ENCODE data around the gene RHBDD2. TPM values are rescaled to one million over a fixed set of nuclear protein-coding genes. Genes with fewer than 3 reads are reported as not detected.

RHBDD2 gene
- total and polyA plus RNA-seq, 9 of the 15 experiments (the other 6 are each of a cell fraction or from before 2014, with no cell fraction given) = 3.3 to 36.7 (median 17.9) TPM

- FAIRE-seq = no peak
- Histone ChIP-seq H3K9me1 (ENCODE audit: control insufficient read depth, insufficient read depth, low read length) (no peaks in the 10 kb centered on the region), H3K9ac (ENCODE audit: insufficient read depth in 1 of 2, low read depth in 2 of 2, low read length in 2 of 2) (no peak overlapping the region), H3K9me3 (replicated peaks; ENCODE audit: control insufficient read depth, insufficient read depth, low read depth, low read length) (no peaks in the 10 kb centered on the region), H4K20me1 (replicated peaks; ENCODE audit: control insufficient read depth, insufficient read depth, low read length) (no peaks in the 10 kb centered on the region), H3K4me2 (ENCODE audit: insufficient read depth, low read length) (no peak overlapping the region), H3K79me2 (ENCODE audit: control insufficient read depth, insufficient read depth, low read length) (no peaks in the 10 kb centered on the region), H2AFZ (ENCODE audit: low read depth, low read length) (no peak overlapping the region), H3K36me3 (ENCODE audit: control insufficient read depth, insufficient read depth, low read length) (no peaks in the 10 kb centered on the region), H3K27ac (ENCODE audit: extremely low read depth, low read depth, low read length) (no peak overlapping the region), H3K4me3 (no peak overlapping the region), H3K27me3 (ENCODE audit: control insufficient read depth in 2 of 2, insufficient read depth in 2 of 2, low read length in 2 of 2) (no peaks in the 10 kb centered on the region), H3K4me1 (replicated peaks in 1 of 2; ENCODE audit: control insufficient read depth in 2 of 2, insufficient read depth in 2 of 2, low read length in 2 of 2) (peaks cover 15 to 21% of the 10 kb centered on the region in 2 experiments; a peak in 4 of 5 replicates)
- in situ Hi-C loops (cut with MboI) = no loop called here
- no TSS peak for BruUV-seq (replicated peaks)
- POLR2A ChIA-PET = interaction anchor here (0.6 kb wide), 1 partner anchor 8 kb away, joined by 3 read pairs; no protein-coding TSS in a partner anchor
- ATAC-seq = no peak
- no peak for DNase-seq (ENCODE audit: extremely low read depth in 1 of 4, low spot score in 3 of 4)
- intact Hi-C loops (cut with micrococcal nuclease) = no loop called here
- CTCF ChIA-PET (ENCODE audit: low intra/inter-chr PET ratio) = interaction anchor here (0.7 kb wide), 1 partner anchor 228 kb away, joined by 3 read pairs; no protein-coding TSS in a partner anchor
- whole genome bisulfite sequencing (ENCODE audit: insufficient coverage, low coverage, missing lambda C conversion rate) = 79% methylated on average over 9 of the region's 9 CpGs
- no peak for TF ChIP-seq NR1H2 (CRISPR knock-in tag; IDR thresholded peaks at IDR 0.05)
- no peak for TF ChIP-seq CTCF (IDR thresholded peaks at IDR 0.05 in 2 of 3, conservative IDR thresholded peaks at IDR 0.05 in 1 of 3; ENCODE audit: insufficient read depth in 2 of 3, low read depth in 1 of 3, low read length in 3 of 3)
- TF ChIP-seq ZNF384 (IDR thresholded peaks at IDR 0.05; ENCODE audit: low read depth, low read length) = no peak
- peak; percentile 44 for TF ChIP-seq ZFP36 (IDR thresholded peaks at IDR 0.05; ENCODE audit: low read depth, low read length, partially characterized antibody)
- no peak for TF ChIP-seq ZNF395 (CRISPR knock-in tag; IDR thresholded peaks at IDR 0.05)
- TF ChIP-seq BCOR (IDR thresholded peaks at IDR 0.05) = peak; percentile 18; the same call in 1 of the 2 replicates
- TF ChIP-seq GTF2E2 (tag; IDR thresholded peaks at IDR 0.05) = no peak
- no peak for TF ChIP-seq CEBPG (CRISPR knock-in tag; IDR thresholded peaks at IDR 0.05)
- no peak for TF ChIP-seq CEBPG (tag; conservative IDR thresholded peaks at IDR 0.05 in 1 of 2, IDR thresholded peaks at IDR 0.05 in 1 of 2)
- TF ChIP-seq CBX3 (IDR thresholded peaks at IDR 0.05; ENCODE audit: borderline replicate concordance in 1 of 2, low read length in 2 of 2) = no peak
- TF ChIP-seq SLC30A9 (CRISPR knock-in tag; IDR thresholded peaks at IDR 0.05) = no peak
- TF ChIP-seq SREBF1 (IDR thresholded peaks at IDR 0.05; ENCODE audit: borderline replicate concordance, low read depth, low read length) = no peak
- TF ChIP-seq THRB (CRISPR knock-in tag; conservative IDR thresholded peaks at IDR 0.05) = no peak
- no peak for TF ChIP-seq IRF1 (CRISPR knock-in tag; IDR thresholded peaks at IDR 0.05; ENCODE audit: borderline replicate concordance)
- no peak for TF ChIP-seq ZNF778 (CRISPR knock-in tag; IDR thresholded peaks at IDR 0.05)
Measured at GRCh38 chr7:75870557-75871161, 8.2 kb upstream of the RHBDD2 start.

Data from K562 (cell line).